A673 (cell line): ENCODE results near the gene PATJ. TPM values are rescaled to one million over a fixed set of nuclear protein-coding genes. Genes with fewer than 3 reads are reported as not detected.
A peak's percentile ranks its signal among the peaks of the same experiment; 100 is the strongest.

ENCODE experiments used
- BruUV-seq: library from RNA; stranded (reverse); fragments of 400-500 nt; replicated peaks from 2 replicates; lab custom pipeline; 2021; lab: Mats Ljungman, UMichigan
- CTCF ChIA-PET: fragments of 300-600 bp; sonication (Branson Sonifier 250); formaldehyde crosslinking; loops from one replicate; lab custom pipeline; 2022; ENCODE audit warnings: antibody characterized with exemption; lab: Charles Lee
- POLR2A ChIA-PET: fragments of 300-600 bp; sonication (Branson Sonifier 250); formaldehyde crosslinking; loops from one replicate; lab custom pipeline; 2022; ENCODE audit warnings: antibody characterized with exemption; ENCODE audit not compliant: low non-redundant PET; lab: Charles Lee
- DNase-seq: peaks from one replicate; pipeline ENCODE4 v3.0.0-alpha.2; 2015; ENCODE audit warnings: low spot score
- H3K27ac ChIP-seq: fragments of 200-600 bp; sonication (generic); 2 replicates; pipeline ENCODE4 v1.5.1; 2016; ENCODE audit warnings: mixed run types, low read depth, mild to moderate bottlenecking, mixed read lengths, antibody characterized with exemption, low read length; ENCODE audit not compliant: poor library complexity, severe bottlenecking
- H3K27me3 ChIP-seq: fragments of 200-600 bp; sonication (generic); replicated peaks from 2 replicates; pipeline ENCODE4 v1.6.1; 2017; ENCODE audit warnings: mixed run types, low read depth, mild to moderate bottlenecking, mixed read lengths, antibody characterized with exemption, low read length; ENCODE audit not compliant: insufficient read depth, poor library complexity
- H3K36me3 ChIP-seq: fragments of 200-600 bp; sonication (generic); 2 replicates; pipeline ENCODE4 v1.6.1; 2016; ENCODE audit warnings: mixed run types, mild to moderate bottlenecking, mixed read lengths, antibody characterized with exemption, low read length; ENCODE audit not compliant: insufficient read depth, poor library complexity, severe bottlenecking
- H3K4me1 ChIP-seq: fragments of 200-600 bp; sonication (generic); 2 replicates; pipeline ENCODE4 v1.6.1; 2017; ENCODE audit warnings: mixed run types, mild to moderate bottlenecking, mixed read lengths, antibody characterized with exemption, low read length; ENCODE audit not compliant: insufficient read depth, poor library complexity, severe bottlenecking
- H3K4me3 ChIP-seq: fragments of 200-600 bp; sonication (generic); 2 replicates; pipeline ENCODE4 v1.5.1; 2016; ENCODE audit warnings: low read depth, mixed run types, mild to moderate bottlenecking, mixed read lengths, low read length; ENCODE audit not compliant: poor library complexity, severe bottlenecking
- H3K9me3 ChIP-seq: fragments of 200-600 bp; sonication (generic); 2 replicates; pipeline ENCODE4 v1.6.1; 2016; ENCODE audit warnings: mixed run types, low read depth, mild to moderate bottlenecking, mixed read lengths, antibody characterized with exemption, low read length; ENCODE audit not compliant: poor library complexity, severe bottlenecking
- CTCF ChIP-seq: fragments of 300-800, 200-600 bp; sonication (generic); conservative IDR thresholded peaks from 2 replicates; pipeline ENCODE4 v1.5.1; 2017; ENCODE audit warnings: low read depth, mild to moderate bottlenecking, antibody characterized with exemption, low read length, moderate library complexity, mixed read lengths
- EZH2 ChIP-seq: fragments of 200-600 bp; sonication (generic); IDR thresholded peaks from 2 replicates; pipeline ENCODE4 v1.6.1; 2017; ENCODE audit warnings: borderline replicate concordance, low read depth, mild to moderate bottlenecking, mixed read lengths, antibody characterized with exemption, low read length; ENCODE audit not compliant: poor library complexity, severe bottlenecking
- intact Hi-C: fragments of 100-400 bp; cut with micrococcal nuclease; formaldehyde crosslinking; loops from one replicate; pipeline ENCODE4 v1.10.0; 2022; ENCODE audit not compliant: unreplicated experiment
- total RNA-seq: library from RNA; stranded (reverse); gene quantifications from 2 replicates; pipeline ENCODE4 v1.2.3, GENCODE V29; 2021

Gene PATJ
- total RNA-seq, 1 experiment from 2014 or later = 6.6 TPM

- ChIA-PET POLR2A (no interaction called here), CTCF (no interaction called here)
- H3K27me3 ChIP-seq = no peaks in the 10 kb centered on the region
- H3K36me3 ChIP-seq = no peaks in the 10 kb centered on the region
- peaks cover 8% of the 10 kb centered on the region for H3K4me1 ChIP-seq
- no peak overlapping the region for H3K4me3 ChIP-seq
- H3K27ac ChIP-seq = no peak overlapping the region
- no TSS peak for BruUV-seq
- TF ChIP-seq CTCF (no peak), EZH2 (no peak)
- no peaks in the 10 kb centered on the region for H3K9me3 ChIP-seq
- no peak for DNase-seq
- intact Hi-C loops = no loop called here
Observed at GRCh38 chr1:62043154-62043553, 300.9 kb downstream of the PATJ start.

- no peak overlapping the region for H3K27ac ChIP-seq
- H3K36me3 ChIP-seq = no peaks in the 10 kb centered on the region
- no peak overlapping the region for H3K4me3 ChIP-seq
- DNase-seq = peak; percentile 65
- peaks cover 8% of the 10 kb centered on the region for H3K4me1 ChIP-seq
- H3K27me3 ChIP-seq = no peaks in the 10 kb centered on the region
- TF ChIP-seq CTCF (no peak), EZH2 (no peak)
- intact Hi-C loops = no loop called here
- no peaks in the 10 kb centered on the region for H3K9me3 ChIP-seq
- no TSS peak for BruUV-seq
- CTCF ChIA-PET = interaction anchor here (1.0 kb wide), 1 partner anchor 9 kb away, joined by 3 read pairs; no protein-coding TSS in a partner anchor
- POLR2A ChIA-PET = no interaction called here
Observed at GRCh38 chr1:62045574-62045973, 303.3 kb downstream of the PATJ start.

GRCh38 chr1:62046927-62047326 is 304.6 kb downstream of the PATJ start:
- Histone ChIP-seq H3K36me3 (no peaks in the 10 kb centered on the region), H3K4me3 (no peak overlapping the region), H3K4me1 (peaks cover 8% of the 10 kb centered on the region), H3K9me3 (no peaks in the 10 kb centered on the region), H3K27ac (no peak overlapping the region), H3K27me3 (no peaks in the 10 kb centered on the region)
- ChIA-PET POLR2A (no interaction called here), CTCF (no interaction called here)
- no TSS peak for BruUV-seq
- no peak for DNase-seq
- intact Hi-C loops = no loop called here
- TF ChIP-seq EZH2 (no peak), CTCF (no peak)
